Panc1 (cell line): ENCODE measurements around the gene SGSM1. TPM values are rescaled to one million over a fixed set of nuclear protein-coding genes. Genes with fewer than 3 reads are reported as not detected.

Experiments used
- ATAC-seq: fragments of 200-7000 bp; cut with Tn5 transposase; 2 replicates; pipeline ENCODE4 v1.9.1; 2020; ENCODE audit warnings: mild to moderate bottlenecking, moderate library complexity
- BruUV-seq: library from RNA; stranded (reverse); fragments of 400-500 nt; replicated peaks from 2 replicates; lab custom pipeline; 2021; lab: Mats Ljungman, UMichigan
- CTCF ChIA-PET: fragments of 300-600 bp; sonication (Branson Sonifier 250); formaldehyde crosslinking; loops from one replicate; lab custom pipeline; 2022; ENCODE audit warnings: antibody characterized with exemption; lab: Charles Lee
- POLR2A ChIA-PET: fragments of 300-600 bp; sonication (Branson Sonifier 250); formaldehyde crosslinking; loops from one replicate; lab custom pipeline; 2022; ENCODE audit warnings: antibody characterized with exemption; lab: Charles Lee
- DNase-seq: peaks from one replicate; pipeline ENCODE4 v3.0.0-alpha.2; 2010; ENCODE audit warnings: low read depth, low spot score
- H3K27ac ChIP-seq: 2 replicates; pipeline ENCODE4 v1.5.1; 2011; ENCODE audit warnings: mild to moderate bottlenecking, low read length, inconsistent platforms
- H3K27me3 ChIP-seq: fragments of 200-500 bp; sonication (Bioruptor generic); 2 replicates; pipeline ENCODE4 v1.6.0; 2014; ENCODE audit warnings: low read length, inconsistent platforms; ENCODE audit not compliant: control insufficient read depth, insufficient read depth
- H3K36me3 ChIP-seq: fragments of 200-500 bp; sonication (Bioruptor generic); 2 replicates; pipeline ENCODE4 v1.5.1; 2014; ENCODE audit warnings: inconsistent platforms, mild to moderate bottlenecking, low read length, moderate library complexity; ENCODE audit not compliant: control insufficient read depth, insufficient read depth
- H3K4me1 ChIP-seq: 2 replicates; pipeline ENCODE4 v1.5.1; 2011; ENCODE audit warnings: inconsistent platforms, mild to moderate bottlenecking, low read length, moderate library complexity; ENCODE audit not compliant: control insufficient read depth, insufficient read depth
- H3K4me3 ChIP-seq, 2 experiments: 2 replicates each; pipeline ENCODE4 v1.5.1; 2011 to 2012; ENCODE audit warnings: low read depth in 2 of 2, low read length in 2 of 2, mild to moderate bottlenecking in 2 of 2, inconsistent platforms in 1 of 2, moderate library complexity in 1 of 2
- H3K9me3 ChIP-seq: fragments of 200-500 bp; sonication (Bioruptor generic); 2 replicates; pipeline ENCODE4 v1.5.1; 2014; ENCODE audit warnings: low read depth, mild to moderate bottlenecking, inconsistent platforms, low read length, moderate library complexity; ENCODE audit not compliant: control insufficient read depth, insufficient read depth
- CTCF ChIP-seq: fragments of 450-650 bp; IDR thresholded peaks from 2 replicates; pipeline ENCODE4 v1.5.1; 2017; ENCODE audit warnings: mild to moderate bottlenecking
- POLR2AphosphoS5 ChIP-seq: IDR thresholded peaks from 2 replicates; pipeline ENCODE4 v1.6.1; 2012; ENCODE audit warnings: mild to moderate bottlenecking, low read depth, low read length, moderate library complexity
- REST ChIP-seq, 2 experiments: IDR thresholded peaks; 2 replicates each; pipeline ENCODE4 v1.6.1; 2011 to 2012; ENCODE audit warnings: low read depth in 2 of 2, control low read depth in 1 of 2, low read length in 1 of 2, mild to moderate bottlenecking in 1 of 2, moderate library complexity in 1 of 2; ENCODE audit not compliant: insufficient read depth in 1 of 2
- SIN3A ChIP-seq: IDR thresholded peaks from 2 replicates; pipeline ENCODE4 v1.6.1; 2012; ENCODE audit warnings: low read depth, mild to moderate bottlenecking, low read length, moderate library complexity, borderline replicate concordance; ENCODE audit not compliant: insufficient read depth
- TCF7L2 ChIP-seq: IDR thresholded peaks from 2 replicates; pipeline ENCODE4 v1.6.1; 2011; ENCODE audit warnings: mild to moderate bottlenecking, low read depth, low read length, inconsistent platforms
- in situ Hi-C: cut with HindIII; loops from 2 replicates; pipeline ENCODE4 v1.10.0; 2016; ENCODE audit warnings: low sequenced_read_pairs, low pct_unique_long_range_greater_than_20kb
- intact Hi-C: fragments of 100-400 bp; cut with micrococcal nuclease; formaldehyde crosslinking; loops from one replicate; pipeline ENCODE4 v1.10.0; 2022; ENCODE audit not compliant: unreplicated experiment
- total RNA-seq: library from RNA; stranded (reverse); gene quantifications from one replicate; pipeline ENCODE4 v1.2.1, GENCODE V29; 2021; ENCODE audit not compliant: unreplicated experiment

SGSM1 gene
- total RNA-seq, 1 experiment from 2014 or later, result 1.6 TPM

GRCh38 chr22:24807284-24807950 is 1.4 kb downstream of the SGSM1 start:
- ChIA-PET CTCF (no interaction called here), POLR2A (no interaction called here)
- Histone ChIP-seq H3K4me3 (no peak overlapping the region), H3K9me3 (no peaks in the 10 kb centered on the region), H3K27me3 (no peaks in the 10 kb centered on the region), H3K27ac (no peak overlapping the region), H3K36me3 (no peaks in the 10 kb centered on the region), H3K4me1 (no peaks in the 10 kb centered on the region)
- intact Hi-C loops, result no loop called here
- DNase-seq, result no peak
- TF ChIP-seq CTCF (no peak), TCF7L2 (no peak), SIN3A (no peak), REST (IDR thresholded peaks at IDR 0.05; ENCODE audit: insufficient read depth in 1 of 2, low read depth in 2 of 2, low read length in 1 of 2) (no peak), POLR2AphosphoS5 (no peak)
- no peak for ATAC-seq
- in situ Hi-C loops, result no loop called here
- BruUV-seq, result no TSS peak

GRCh38 chr22:24809331-24809730 is 3.3 kb downstream of the SGSM1 start:
- Histone ChIP-seq H3K4me3 (no peak overlapping the region), H3K36me3 (no peaks in the 10 kb centered on the region), H3K9me3 (no peaks in the 10 kb centered on the region), H3K27me3 (no peaks in the 10 kb centered on the region), H3K4me1 (no peaks in the 10 kb centered on the region), H3K27ac (no peak overlapping the region)
- DNase-seq, result no peak
- ATAC-seq, result no peak
- in situ Hi-C loops (no loop called here), intact Hi-C loops (no loop called here)
- ChIA-PET CTCF (no interaction called here), POLR2A (no interaction called here)
- TF ChIP-seq CTCF, result no peak
- TF ChIP-seq REST (IDR thresholded peaks at IDR 0.05; ENCODE audit: insufficient read depth in 1 of 2, low read depth in 2 of 2, low read length in 1 of 2), result no peak
- BruUV-seq, result no TSS peak
